Activated CD8-positive, alpha-beta T cell treated with anti-CD3 and anti-CD28 coated beads for 36 hours (primary cell): Measurements from ENCODE around the gene DSG3. TPM values are rescaled to one million over a fixed set of nuclear protein-coding genes. Genes with fewer than 3 reads are reported as not detected.

ENCODE experiments used
- ATAC-seq: fragments of 200-7000 bp; cut with Tn5 transposase; one replicate; pipeline ENCODE4 v1.10.0; 2021; ENCODE audit warnings: mild to moderate bottlenecking, moderate library complexity
- CTCF ChIA-PET: fragments of 350-600 bp; sonication (Branson Sonifier 250); formaldehyde crosslinking; loops from one replicate; lab custom pipeline; 2021; ENCODE audit warnings: antibody characterized with exemption; lab: Charles Lee
- POLR2A ChIA-PET: fragments of 350-600 bp; sonication (Branson Sonifier 250); formaldehyde crosslinking; loops from one replicate; lab custom pipeline; 2021; ENCODE audit warnings: antibody characterized with exemption; lab: Charles Lee
- DNase-seq: peaks from one replicate; pipeline ENCODE4 v3.0.0-alpha.2; 2020
- H3K27ac Mint-ChIP-seq: one replicate; pipeline ENCODE4 v1.8.0; 2021; ENCODE audit warnings: mild to moderate bottlenecking, mixed read lengths
- H3K27me3 Mint-ChIP-seq: one replicate; pipeline ENCODE4 v1.8.0; 2021; ENCODE audit warnings: mixed read lengths
- H3K36me3 Mint-ChIP-seq: one replicate; pipeline ENCODE4 v1.8.0; 2021; ENCODE audit warnings: low read depth, mixed read lengths
- H3K4me1 Mint-ChIP-seq: one replicate; pipeline ENCODE4 v1.8.0; 2021; ENCODE audit warnings: low read depth, mixed read lengths
- H3K4me3 Mint-ChIP-seq: one replicate; pipeline ENCODE4 v1.8.0; 2021; ENCODE audit warnings: mild to moderate bottlenecking, moderate library complexity, mixed read lengths
- H3K9me3 Mint-ChIP-seq: one replicate; pipeline ENCODE4 v1.8.0; 2021; ENCODE audit warnings: mixed read lengths
- CTCF ChIP-seq: fragments of 200-600 bp; IDR thresholded peaks from one replicate; pipeline ENCODE4 v1.8.0; 2022; ENCODE audit warnings: antibody characterized with exemption, mild to moderate bottlenecking
- intact Hi-C: fragments of 100-400 bp; cut with micrococcal nuclease; formaldehyde crosslinking; loops from one replicate; pipeline ENCODE4 v1.10.0; 2022
- total RNA-seq, 2 experiments: library from RNA; stranded (reverse); gene quantifications; one replicate each; pipeline ENCODE4 v1.2.3, GENCODE V29; 2021

DSG3 gene
- not detected for total RNA-seq

GRCh38 chr18:31447530-31448191 lies at the start of gene DSG3:
TSS of gene DSG3 (plus strand) at chr18:31447741. CDS start at chr18:31447878, 137 bp downstream.
- Mint-ChIP-seq H3K4me1 (no peaks in the 10 kb centered on the region), H3K27ac (no peak within 1 kb of the TSS), H3K4me3 (no peak within 1 kb of the TSS), H3K36me3 (no peaks in the 10 kb centered on the region), H3K9me3 (no peaks in the 10 kb centered on the region), H3K27me3 (no peaks in the 10 kb centered on the region)
- CTCF ChIA-PET = no interaction called here
- DNase-seq = no peak
- ATAC-seq = no peak
- no peak for TF ChIP-seq CTCF
- intact Hi-C loops = no loop called here
- POLR2A ChIA-PET = no interaction called here

- intact Hi-C loops = no loop called here
- Mint-ChIP-seq H3K36me3 (no peaks in the 10 kb centered on the region), H3K4me1 (no peaks in the 10 kb centered on the region), H3K27ac (no peak overlapping the region), H3K27me3 (no peaks in the 10 kb centered on the region), H3K4me3 (no peak overlapping the region), H3K9me3 (no peaks in the 10 kb centered on the region)
- ChIA-PET CTCF (no interaction called here), POLR2A (no interaction called here)
- DNase-seq (no peak), ATAC-seq (no peak)
- no peak for TF ChIP-seq CTCF
These were observed 49.4 kb upstream of the DSG3 start for GRCh38 chr18:31398191-31398590.

- ATAC-seq (no peak), DNase-seq (no peak)
- CTCF ChIA-PET = no interaction called here
- no peaks in the 10 kb centered on the region for H3K9me3 Mint-ChIP-seq
- no peaks in the 10 kb centered on the region for H3K27me3 Mint-ChIP-seq
- intact Hi-C loops = no loop called here
- no peak overlapping the region for H3K27ac Mint-ChIP-seq
- no peak for TF ChIP-seq CTCF
- H3K4me1 Mint-ChIP-seq = no peaks in the 10 kb centered on the region
- no peak overlapping the region for H3K4me3 Mint-ChIP-seq
- POLR2A ChIA-PET = no interaction called here
- H3K36me3 Mint-ChIP-seq = no peaks in the 10 kb centered on the region
These were observed 48.1 kb upstream of the DSG3 start for GRCh38 chr18:31399306-31400032.

GRCh38 chr18:31401156-31402025 lies 46.1 kb upstream of the DSG3 start:
- H3K4me3 Mint-ChIP-seq = no peak overlapping the region
- intact Hi-C loops = no loop called here
- no peaks in the 10 kb centered on the region for H3K36me3 Mint-ChIP-seq
- H3K4me1 Mint-ChIP-seq = no peaks in the 10 kb centered on the region
- no peak for TF ChIP-seq CTCF
- no peak for DNase-seq
- no peaks in the 10 kb centered on the region for H3K9me3 Mint-ChIP-seq
- POLR2A ChIA-PET = no interaction called here
- H3K27me3 Mint-ChIP-seq = no peaks in the 10 kb centered on the region
- ATAC-seq = no peak
- no peak overlapping the region for H3K27ac Mint-ChIP-seq
- CTCF ChIA-PET = no interaction called here

- POLR2A ChIA-PET = no interaction called here
- no peak for ATAC-seq
- intact Hi-C loops = no loop called here
- Mint-ChIP-seq H3K36me3 (no peaks in the 10 kb centered on the region), H3K4me1 (no peaks in the 10 kb centered on the region), H3K4me3 (no peak overlapping the region), H3K27ac (no peak overlapping the region), H3K9me3 (no peaks in the 10 kb centered on the region), H3K27me3 (no peaks in the 10 kb centered on the region)
- DNase-seq = no peak
- no peak for TF ChIP-seq CTCF
- CTCF ChIA-PET = no interaction called here
These were observed 45.5 kb upstream of the DSG3 start for GRCh38 chr18:31402026-31402373.
